ENCODE data around the gene KRT76.
"Not testable (repeated sequence)": the region's sequence is repeated elsewhere in the genome, so short reads cannot be mapped to it uniquely, and the experiment has no call there.

KRT76 gene

DNA sequence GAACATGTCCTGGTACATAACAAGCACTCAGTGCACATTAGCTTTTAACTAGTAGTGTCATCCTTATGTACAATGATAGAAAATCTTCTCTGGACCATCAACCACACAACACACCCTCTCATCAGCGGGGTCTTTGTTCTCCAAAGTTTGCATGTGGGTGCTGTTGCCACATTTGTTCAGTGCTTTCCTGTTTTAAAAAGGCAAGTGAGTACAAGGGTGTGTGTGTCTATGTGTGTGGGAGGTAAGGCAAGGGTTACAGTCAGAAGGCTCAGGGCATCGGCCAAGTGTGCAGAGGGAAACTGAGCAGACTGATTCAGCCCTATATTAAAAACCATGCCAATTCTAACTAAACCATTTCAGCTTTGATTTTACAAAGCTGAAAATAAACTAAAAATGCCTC lies 17.9 kb downstream of the KRT76 start:
- DNase-seq (ENCODE audit: low read depth), result no peak

DNA sequence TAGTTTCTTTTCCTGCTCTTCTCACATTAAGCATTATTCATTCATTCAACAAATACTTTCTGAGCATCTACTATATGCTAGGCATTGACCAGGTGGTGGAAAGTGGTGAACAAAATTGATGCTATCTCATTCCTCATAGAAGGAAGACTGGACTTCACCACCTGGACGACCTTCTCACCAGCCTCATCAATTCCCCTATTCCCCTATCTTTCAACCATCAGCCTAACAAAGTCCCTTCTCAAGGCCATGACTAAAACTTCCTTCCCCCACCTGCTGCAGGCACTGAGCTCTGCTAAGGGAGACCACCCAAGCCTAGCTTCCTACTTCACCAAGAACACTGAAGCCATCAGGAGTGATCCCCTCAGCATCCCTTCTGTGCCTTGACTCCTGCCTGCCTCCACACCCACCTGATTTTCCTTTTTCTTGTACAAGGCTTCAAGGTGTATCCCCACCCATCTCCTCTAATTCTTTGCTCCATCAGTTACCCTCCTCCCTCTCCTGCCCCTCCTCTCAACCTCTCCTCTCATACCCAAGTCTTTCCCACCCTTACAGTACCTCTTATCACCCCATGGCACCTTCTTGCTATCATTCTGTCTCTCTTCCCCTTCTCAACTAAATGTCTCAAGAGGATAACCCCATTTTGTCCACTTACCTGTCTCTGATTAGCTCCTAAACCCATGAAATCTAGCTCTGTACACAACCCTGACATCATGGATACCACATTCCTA lies 19.5 kb downstream of the KRT76 start:
- DNase-seq (ENCODE audit: low read depth), result no peak

DNA sequence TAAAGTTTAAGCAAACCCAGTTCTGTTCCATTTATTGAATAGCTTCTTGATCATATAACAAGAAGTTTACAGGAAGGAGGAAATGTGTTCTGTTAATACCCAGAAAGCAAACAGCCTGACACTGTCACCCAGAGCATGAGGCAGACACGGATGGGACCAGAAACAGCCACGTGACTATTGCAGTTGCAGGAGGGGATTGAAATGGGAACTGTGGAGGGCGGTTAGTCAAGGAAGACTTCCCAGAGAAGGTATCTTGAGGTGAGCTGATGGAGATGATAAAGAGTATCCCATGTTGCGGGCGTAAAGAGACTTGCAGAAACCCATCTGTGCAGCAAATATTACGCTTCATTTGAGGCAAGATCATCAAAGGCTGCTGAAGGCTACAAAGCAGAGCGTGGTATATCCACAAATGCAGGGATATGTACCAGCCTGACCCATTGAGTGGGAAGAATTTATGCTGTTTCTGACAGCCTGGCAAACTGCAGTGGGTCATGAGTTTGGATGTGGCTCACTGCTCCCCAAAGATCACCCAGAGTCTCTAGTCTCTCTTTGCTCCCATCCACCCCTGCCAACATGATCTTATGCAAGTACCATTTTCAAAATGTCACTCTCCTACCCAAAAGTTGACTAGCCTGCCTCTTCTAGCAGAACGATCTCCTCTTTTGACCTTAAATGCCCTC lies 20.7 kb downstream of the KRT76 start:
- DNase-seq (ENCODE audit: low read depth), result no peak

- DNase-seq (ENCODE audit: low read depth), result no peak
These were observed 21.6 kb downstream of the KRT76 start for GRCh38 chr12:52755533-52755932.

GRCh38 chr12:52754135-52754534 lies 23.0 kb downstream of the KRT76 start:
- no peak for DNase-seq (ENCODE audit: low read depth)

- no peak for DNase-seq (ENCODE audit: low read depth)
These were observed 23.9 kb downstream of the KRT76 start for GRCh38 chr12:52753283-52753682.

DNA sequence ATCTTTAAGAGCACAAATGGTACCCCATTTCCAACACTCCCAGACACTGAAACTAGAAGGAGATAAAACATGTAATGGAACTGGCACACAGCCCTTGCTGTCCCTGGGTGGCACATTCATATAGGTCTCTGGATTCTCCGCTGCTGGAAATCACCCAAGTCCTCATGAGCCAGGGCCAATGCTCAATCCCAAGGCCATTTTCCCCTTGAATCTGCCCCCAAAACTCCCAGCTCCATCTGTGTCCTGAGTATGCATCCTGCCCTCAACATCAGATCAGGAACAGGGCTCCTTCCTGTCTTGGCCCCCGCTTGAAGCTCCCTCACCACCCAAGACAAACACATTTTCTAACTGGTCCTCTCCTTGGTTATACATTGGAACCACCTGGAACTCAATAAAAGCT lies 24.6 kb downstream of the KRT76 start:
- no peak for DNase-seq (ENCODE audit: low read depth)

- no peak for DNase-seq (ENCODE audit: low read depth)
These were observed 25.4 kb downstream of the KRT76 start for GRCh38 chr12:52751795-52752194.

- DNase-seq (ENCODE audit: low read depth), result not testable (repeated sequence)
These were observed 26.6 kb downstream of the KRT76 start for GRCh38 chr12:52750532-52750931.

DNA sequence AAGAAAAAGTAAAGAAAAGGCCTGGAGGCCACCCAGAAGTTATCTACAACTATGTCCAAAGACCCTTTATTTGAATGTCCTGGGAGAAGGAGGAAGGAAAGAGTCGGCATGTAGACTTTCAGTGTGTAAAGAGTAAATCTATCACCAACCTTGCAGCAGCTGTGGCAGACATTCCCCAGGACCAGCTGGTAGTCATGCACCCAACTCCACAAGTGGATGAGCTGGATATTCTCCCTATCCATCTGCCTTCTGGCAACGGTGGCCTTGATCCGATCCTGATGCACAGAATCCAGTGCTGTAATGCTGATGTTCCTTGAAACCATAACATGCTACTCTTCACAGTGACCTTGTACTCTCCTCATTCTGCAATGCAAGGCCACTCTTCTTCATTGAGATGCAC lies 27.3 kb downstream of the KRT76 start:
- DNase-seq (ENCODE audit: low read depth), result no peak

DNA sequence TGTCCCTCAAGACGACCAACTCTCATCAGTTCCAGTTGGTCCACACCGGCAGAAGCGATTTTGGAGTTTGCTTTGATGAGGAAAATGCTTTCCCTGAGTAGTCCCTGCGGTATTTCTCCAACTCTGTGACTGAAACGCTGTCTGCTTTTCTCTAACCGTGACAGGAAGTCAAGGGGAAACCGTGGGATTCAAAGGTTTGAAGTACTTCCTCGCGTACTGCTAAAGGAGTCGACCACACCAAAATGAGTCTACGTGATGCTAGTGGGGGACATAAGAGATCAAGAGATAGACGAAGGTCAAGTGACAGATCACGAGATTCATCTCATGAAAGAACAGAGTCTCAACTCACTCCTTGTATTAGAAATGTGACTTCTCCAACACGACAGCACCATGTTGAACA lies 28.6 kb downstream of the KRT76 start:
- no peak for DNase-seq (ENCODE audit: low read depth)

- DNase-seq (ENCODE audit: low read depth), result no peak
These were observed 31.6 kb downstream of the KRT76 start for GRCh38 chr12:52745554-52745953.

DNA sequence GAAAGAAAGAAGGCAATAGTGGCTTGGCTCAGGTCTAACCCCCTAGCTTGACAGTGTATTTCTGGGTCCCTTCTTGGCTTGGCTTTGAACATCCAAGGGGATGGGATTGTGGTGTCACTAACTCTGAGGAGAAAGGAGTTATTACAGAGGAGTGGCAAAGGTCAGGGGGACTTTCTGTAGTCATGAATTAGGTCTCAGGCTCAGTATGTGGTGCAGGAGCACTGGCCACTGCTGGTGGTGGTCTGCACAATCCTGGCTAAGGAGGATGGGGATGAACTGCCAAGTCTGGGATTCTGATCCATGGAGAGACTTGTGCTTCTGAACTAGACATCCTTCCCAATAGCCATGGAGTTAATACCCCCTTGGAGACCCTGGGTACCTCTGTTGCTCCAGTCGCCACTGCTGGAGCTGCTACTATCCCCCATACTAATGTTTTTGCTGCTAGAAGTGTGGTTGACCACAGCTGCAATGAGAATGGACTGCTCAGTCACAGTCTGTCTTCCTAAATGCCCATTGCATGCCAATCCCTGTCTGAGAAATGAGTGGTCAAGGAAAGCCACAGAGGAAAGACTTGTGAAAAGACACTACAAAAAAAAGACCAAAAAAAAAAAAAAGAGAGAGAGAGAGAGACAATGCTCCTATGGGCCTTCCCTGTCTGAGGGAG lies 32.5 kb downstream of the KRT76 start:
- DNase-seq (ENCODE audit: low read depth), result no peak

DNA sequence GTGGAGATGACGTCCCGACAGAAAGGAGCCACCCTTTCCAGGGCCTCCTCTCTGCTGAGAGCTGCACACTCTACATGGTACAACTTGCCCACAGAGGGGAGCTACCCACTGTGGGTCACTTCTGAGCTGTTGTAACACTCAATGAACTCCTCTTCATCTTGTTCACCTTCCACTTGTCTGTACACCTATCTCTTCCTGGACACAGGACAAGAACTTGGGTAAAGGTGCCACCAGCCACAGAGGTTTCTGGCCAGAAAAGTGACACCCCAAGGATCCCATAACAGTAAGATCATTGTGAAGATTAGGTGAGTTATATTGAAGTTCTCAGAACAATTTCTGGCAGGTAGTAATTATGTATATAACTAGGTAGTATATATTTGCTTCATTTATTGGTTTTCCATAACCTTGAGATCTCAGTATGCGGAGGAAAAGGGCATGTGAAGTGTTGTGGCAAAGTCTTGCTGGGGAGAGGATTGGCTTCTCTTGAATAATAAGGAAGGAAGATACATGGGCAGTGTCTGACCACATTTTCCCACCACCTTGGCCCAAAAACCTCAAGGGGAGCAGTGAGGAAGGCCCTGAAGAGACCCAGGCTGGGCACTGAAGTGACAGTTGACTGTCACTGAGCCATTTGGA lies 34.2 kb downstream of the KRT76 start:
- no peak for DNase-seq (ENCODE audit: low read depth)

DNA sequence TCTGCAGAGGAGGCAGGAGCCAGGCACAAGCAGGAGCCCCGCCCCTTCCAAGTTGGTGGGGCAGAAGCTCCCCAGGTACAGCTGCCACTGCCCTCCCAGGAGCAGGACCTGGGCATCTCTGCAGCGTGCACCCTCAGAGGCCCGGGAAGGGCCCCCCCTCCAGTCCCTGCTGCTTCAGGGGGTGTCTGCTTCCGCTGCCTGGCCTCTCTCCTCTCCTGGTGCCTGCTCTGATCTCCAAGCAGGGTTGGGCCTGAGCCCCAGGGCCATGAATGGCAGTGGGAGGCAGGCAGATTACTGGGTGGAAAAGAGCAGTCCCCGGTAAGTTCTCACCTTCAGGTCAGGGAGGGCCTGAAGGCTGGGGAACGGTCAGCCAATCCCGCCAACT lies 35.0 kb downstream of the KRT76 start:
- DNase-seq (ENCODE audit: low read depth), result no peak

GRCh38 chr12:52741375-52742195 lies 35.6 kb downstream of the KRT76 start:
- DNase-seq (ENCODE audit: low read depth), result peak; percentile 38

DNA sequence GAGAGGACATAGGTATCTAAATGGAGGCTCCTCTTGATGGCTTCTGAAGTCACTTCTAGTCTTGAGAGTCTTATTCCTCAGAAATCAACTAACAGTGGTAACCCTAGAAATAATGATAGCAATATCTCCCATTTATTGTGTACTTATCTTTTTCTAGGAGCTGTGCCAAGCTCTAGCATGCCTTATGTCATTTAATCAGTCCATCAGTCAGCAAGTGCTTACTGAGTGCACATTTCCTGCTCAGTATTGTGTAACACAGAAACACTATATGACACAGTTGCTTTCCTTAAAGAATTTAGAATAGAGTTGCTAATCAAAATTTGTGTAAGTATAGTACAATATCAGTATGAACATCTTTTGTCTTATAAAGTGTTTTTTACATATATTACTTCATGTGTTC lies 36.6 kb downstream of the KRT76 start:
- DNase-seq (ENCODE audit: low read depth), result no peak

DNA sequence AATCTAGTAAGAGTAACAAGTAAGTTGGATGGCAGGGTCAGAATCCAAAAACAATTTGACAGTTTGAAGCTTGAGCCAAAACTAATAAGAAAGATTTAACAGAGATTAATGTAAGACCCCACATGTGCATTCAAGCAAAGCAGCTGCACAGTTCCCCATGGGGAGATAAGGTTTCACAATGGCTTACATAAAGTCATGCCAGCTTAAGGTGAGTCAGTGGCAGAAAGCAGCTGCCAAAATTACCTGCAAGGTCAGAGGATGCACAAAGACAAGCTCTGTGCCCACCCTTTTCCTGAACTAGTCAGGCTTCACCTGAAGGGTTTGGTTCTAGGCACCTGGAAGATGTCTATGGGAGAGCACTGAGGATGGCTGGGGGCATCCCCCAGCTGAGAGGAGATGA lies 37.2 kb downstream of the KRT76 start:
- no peak for DNase-seq (ENCODE audit: low read depth)

GRCh38 chr12:52735816-52736632 lies 41.1 kb downstream of the KRT76 start:
- DNase-seq (ENCODE audit: low read depth), result no peak

- no peak for DNase-seq (ENCODE audit: low read depth)
These were observed 42.0 kb downstream of the KRT76 start for GRCh38 chr12:52735106-52735505.

DNA sequence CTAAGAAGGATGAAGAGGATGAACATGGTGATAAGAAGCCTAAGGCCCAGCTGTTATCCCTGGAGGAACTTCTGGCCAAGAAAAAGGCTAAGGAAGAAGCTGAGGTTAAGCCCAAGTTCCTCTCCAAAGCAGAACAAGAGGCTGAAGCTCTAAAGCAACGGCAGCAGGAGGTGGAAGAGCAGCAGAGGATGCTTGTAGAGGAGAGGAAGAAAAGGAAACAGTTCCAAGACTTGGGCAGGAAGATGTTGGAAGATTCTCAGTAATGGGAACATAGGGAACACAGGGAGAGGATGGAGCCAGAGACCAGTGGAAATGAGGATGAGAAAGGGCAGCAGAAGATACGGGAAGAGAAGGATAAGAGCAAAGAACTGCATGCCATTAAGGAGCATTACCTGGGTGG lies 46.4 kb downstream of the KRT76 start:
- no peak for DNase-seq (ENCODE audit: low read depth)

All from stimulated activated CD8-positive, alpha-beta memory T cell treated with anti-CD3 and anti-CD28 coated beads, Interleukin-4, amount 100 ng/mL, for 24 hours (primary cell).